NCI-H146 treated with DMSO at 0.1 percent for 48 hours (cell line): ENCODE results near the gene OR13J1.

Source experiments
- DNase-seq: peaks from one replicate; lab custom pipeline; 2025; ENCODE audit not compliant: unreplicated experiment; lab: John Stamatoyannopoulos, UW

The OR13J1 gene

GRCh38 chr9:35859990-35860339, 10.2 kb downstream of the OR13J1 start:
- no peak for DNase-seq

DNA sequence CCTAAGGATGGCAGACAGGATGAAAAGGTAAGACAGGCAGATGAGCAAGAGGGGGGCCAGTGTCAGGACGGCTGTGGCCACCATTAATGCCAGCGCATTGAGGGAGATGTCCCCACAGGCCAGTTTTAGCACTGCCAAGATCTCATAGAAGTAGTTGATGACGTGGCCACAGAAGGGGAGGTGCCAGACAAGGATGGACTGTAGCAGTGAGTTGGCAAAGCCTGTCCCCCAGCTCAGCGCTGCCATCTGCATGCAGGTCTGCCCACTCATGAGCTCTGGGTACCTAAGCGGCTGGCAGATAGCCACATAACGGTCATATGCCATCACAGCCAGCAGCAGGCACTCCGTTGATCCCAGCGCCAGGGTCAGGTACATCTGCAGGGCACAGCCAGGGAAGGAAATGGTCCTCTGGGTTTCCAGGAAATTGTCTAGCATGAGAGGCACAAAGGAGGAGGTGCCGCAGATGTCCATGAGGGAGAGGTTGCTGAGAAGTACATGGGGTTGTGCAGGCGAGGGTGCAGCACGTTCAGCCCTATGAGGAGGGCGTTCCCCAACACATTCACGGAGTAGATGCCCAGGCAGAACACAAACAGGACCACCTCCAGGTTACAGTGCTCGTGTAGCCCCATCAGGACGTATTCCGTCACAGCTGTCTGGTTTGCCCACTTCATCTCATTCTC, 10.8 kb downstream of the OR13J1 start:
- no peak for DNase-seq

GRCh38 chr9:35858458-35858857, 11.7 kb downstream of the OR13J1 start:
- no peak for DNase-seq

- DNase-seq: no peak
Observed at GRCh38 chr9:35856882-35857281, 13.3 kb downstream of the OR13J1 start.

DNA sequence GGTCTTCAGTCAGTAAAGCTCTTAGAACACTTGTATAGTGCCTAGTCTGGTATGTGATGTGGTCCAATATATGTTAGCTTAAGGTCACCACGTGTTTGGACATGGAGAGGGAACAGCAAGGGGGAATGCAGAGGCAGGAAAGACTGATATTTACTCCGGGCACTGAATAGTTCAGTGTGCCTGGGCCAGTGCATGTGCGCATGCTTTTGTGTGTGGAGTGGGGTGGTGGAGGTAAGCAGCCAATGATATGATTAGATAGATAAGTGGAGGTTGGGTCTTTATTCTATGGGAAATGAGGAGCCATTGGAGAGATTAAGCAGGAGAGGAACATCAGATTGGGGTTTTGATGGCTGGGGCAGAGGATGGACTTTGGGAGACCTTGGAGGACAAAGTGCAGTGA, 14.0 kb downstream of the OR13J1 start:
- DNase-seq: no peak

- DNase-seq: no peak
Observed at GRCh38 chr9:35854091-35854762, 16.0 kb downstream of the OR13J1 start.

DNA sequence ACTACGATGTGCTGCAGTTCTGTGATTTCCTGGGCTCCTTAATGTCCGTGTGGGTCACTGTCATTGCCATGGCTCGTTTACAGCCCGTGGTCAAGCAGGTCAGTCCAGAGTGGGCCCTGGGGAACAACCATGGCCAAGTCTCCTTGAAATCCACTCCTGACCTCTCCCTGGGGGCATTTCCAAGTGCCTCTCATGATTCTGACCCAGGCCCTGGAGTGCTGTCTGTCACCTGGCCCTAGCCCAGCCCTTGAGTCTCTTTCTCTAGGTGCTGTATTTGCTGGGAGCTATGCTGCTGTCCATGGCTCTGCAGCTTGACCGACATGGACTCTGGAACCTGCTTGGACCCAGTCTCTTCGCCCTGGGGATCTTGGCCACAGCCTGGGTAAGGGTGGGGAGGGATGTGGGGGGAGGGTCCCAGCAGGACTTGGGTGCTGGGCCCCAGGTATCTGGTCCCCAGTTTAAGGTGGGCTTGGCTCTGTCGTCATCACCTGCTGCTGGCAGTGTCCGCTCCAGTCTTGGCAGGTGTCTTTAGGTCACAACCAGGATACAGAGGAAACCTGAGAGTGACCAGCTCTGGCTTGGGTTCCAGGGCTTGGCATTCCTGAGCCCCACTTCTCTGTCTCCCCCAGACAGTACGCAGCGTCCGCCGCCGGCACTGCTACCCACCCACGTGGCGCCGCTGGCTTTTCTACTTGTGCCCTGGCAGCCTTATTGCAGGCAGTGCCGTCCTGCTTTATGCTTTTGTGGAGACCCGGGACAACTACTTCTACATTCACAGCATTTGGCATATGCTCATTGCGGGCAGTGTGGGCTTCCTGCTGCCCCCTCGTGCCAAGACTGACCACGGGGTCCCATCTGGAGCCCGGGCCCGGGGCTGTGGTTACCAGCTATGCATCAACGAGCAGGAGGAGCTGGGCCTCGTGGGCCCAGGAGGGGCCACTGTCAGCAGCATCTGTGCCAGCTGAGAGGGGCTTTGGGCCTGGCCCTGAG, 17.0 kb downstream of the OR13J1 start:
- DNase-seq: no peak

DNA sequence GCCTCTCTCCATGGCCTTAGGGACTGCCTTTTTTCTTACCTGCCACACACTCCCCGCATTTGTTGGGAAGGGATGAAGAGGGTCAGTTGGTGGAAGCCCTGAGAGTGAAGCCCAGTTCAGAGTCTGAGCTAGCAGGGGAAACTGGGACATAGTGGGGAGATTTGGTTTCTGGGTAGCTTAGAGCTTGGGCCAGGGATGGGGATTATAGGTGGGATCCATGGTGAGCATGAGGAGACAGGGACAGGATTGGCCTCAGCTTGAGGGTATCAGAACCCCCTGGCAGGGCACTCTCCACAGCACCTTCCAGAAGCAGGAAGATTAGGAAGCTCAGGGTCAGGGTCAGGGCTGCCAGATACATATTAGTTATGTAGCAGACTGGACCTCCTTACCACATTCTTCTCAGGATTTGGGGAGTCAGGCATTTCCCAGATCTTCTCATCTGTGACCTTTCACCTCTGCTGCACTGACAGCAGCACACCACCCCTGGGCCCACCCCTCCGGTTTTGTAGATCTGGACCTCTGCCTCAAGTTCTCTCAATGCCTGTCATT, 17.9 kb downstream of the OR13J1 start:
- DNase-seq: no peak

DNA sequence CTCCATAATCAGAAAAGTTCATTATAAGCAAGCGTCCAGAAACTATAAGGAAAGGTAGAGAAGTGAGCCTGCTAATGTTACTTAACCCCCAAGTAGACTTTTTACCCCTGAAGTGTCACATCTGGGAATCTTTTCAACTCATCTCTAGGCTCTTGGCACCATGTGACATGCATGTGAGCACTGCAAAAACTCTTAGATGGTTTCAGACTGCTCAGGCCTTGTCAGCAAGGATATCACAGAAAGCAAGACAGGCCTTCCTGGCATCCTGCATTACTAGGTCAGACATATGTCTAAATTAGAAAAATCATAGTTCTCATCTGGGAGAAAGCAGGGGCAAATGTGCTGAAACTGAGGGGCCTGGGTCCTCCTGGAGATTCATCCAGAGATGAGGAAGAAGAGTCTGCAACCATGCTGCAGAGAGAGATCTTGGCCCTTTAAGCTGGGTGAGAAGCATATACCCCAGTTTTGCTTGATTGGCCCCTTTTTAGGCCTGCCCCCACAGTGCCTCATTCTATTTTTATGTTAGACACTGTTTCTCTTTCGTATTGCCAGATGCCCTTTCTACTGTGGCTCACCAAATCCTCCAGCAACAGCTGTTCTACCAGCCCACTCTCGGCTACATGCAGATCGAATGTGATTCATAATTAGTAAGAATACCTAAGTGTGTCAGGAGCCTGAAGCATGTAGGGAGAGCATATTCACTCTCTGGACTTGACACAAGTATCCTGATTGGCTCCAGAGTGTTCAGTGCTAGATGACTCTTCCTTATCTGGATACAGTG, 22.2 kb downstream of the OR13J1 start:
- no peak for DNase-seq

- no peak for DNase-seq
Observed at GRCh38 chr9:35845824-35846771, 24.1 kb downstream of the OR13J1 start.

DNA sequence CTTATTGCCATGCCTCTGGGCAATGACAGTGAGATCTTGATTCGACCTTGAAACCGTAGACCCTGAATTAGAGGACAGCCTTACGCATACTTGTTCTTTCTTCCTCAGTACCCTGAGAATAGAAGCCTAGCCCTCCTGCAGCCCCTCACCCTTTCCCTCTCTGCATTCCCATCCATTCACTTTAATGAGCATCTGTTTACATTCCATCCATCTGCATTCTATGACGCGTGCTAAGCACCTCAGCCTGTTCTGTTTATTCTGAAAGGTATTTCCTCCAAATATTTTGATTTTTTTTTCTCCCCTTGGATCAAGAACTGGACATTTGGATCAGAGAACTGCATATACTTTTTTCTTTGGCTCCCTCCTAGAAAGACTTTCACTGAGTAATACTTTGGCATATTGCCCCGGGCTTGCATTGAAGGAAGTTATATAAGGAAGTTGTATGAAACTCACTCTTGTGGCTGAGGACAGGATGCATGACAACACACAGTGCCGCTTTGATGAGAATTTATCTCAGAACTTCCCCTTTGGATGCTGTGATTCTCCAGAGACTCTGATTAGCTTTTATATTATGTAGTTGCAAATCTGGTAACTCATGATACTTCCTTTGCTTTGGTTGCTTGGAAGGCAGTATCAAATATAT, 25.5 kb downstream of the OR13J1 start:
- no peak for DNase-seq

DNA sequence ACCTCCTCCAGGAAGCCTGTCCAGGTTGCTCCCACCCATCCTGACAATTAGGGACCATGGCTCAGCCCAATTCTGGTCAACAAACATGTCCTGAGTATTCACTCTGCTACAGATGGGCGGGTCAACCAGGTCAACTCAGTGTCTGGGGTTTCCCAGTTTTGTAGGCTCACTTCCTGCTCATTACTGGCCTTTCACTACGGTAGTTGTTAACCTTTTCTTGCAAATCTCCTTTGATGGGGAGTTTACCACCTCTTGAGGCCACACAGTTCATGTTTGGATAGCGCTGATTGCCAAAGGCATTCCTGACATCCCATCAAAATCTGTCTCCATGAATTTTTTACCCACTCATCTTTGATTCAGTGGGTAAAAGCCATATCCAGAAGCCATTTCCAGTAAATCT, 27.4 kb downstream of the OR13J1 start:
- DNase-seq: no peak

DNA sequence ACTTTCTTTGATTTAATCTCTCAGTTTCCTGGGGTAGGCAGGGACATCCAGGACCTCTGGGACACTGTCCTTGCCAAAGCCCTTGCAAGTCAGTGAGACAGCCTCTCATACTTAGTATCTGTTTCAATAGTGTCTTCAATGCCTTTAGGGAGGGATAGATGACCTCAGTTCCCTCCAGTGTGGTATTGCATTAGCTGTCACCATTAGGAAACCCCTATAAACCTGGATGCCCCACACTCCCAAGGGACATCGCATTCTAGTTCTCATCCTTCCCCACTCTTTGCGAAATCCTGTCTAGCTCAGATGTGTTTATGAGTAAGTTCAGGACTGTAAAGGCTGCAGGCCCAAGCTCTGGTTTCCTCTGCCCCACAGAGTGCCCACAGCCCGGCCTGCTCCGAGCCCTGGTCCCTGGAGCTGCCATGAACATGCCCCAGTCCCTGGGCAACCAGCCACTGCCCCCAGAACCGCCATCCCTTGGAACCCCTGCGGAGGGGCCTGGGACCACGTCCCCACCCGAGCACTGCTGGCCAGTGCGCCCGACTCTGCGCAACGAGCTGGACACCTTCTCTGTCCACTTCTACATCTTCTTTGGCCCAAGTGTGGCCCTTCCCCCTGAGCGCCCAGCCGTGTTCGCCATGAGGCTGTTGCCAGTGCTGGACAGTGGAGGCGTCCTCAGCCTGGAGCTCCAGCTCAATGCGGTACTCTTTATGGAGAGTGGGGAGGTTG, 28.0 kb downstream of the OR13J1 start:
- no peak for DNase-seq

GRCh38 chr9:35841645-35841900, 28.6 kb downstream of the OR13J1 start:
- no peak for DNase-seq

DNA sequence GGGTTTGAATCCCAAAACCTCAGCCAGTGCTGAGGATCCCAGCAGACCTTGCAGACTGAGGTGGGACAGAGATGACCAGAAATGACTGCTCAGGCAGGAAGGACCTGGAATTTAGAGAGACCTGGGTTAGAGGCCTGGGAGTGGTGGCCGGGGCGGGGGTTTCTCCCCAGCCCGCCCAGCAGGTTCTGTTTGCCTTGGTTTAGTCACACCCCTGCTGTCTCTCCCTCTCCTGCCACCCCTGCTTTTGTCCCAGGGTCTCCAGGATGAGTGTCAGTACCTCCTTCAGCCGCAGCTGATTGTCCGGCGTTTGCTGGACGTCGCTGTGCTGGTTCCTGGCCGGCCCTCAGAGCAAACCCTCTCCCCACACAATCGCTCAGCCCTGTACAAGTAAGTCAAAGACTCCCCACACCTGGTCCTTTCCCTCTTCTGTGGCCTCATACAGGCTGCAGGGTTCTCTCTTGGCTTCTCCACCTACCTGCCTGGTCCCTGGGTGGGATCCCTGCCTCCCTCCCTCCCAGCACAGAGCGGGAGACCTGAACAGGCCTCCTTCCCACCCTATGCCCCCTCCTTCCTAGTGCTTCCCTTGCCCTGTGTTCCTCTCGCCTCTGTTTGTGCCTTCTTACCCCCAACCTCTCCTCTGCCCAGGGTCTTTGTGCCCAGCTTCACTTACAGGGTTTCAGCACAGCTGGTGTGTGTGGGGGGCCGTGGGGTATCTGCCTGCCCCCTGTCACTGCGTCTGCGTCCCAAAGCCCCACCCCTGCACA, 29.1 kb downstream of the OR13J1 start:
- DNase-seq: no peak

- no peak for DNase-seq
Observed at GRCh38 chr9:35839926-35840325, 30.3 kb downstream of the OR13J1 start.

DNA sequence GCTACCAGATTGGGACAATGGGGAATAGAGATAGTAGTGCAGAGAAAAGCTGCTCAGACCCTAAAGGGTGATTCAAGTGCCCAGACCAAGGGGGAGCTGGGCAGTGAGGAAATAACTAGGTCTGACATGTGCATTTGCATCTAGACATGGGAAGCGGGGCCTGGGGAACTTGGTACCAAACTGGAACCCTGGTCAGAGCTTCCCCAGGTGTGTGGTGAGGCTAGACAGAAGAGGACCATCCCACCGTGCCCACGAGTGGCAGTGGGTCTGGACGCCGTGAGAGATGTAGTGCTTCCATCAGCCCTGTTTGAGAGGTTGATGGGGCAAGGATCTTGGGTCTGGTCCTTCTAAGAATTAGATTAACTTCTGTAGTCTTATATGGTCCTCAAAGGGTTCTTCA, 33.6 kb downstream of the OR13J1 start:
- no peak for DNase-seq

GRCh38 chr9:35835766-35836165, 34.4 kb downstream of the OR13J1 start:
- DNase-seq: no peak
